ENCODE measurements around the gene HOXA4. TPM values are rescaled to one million over a fixed set of nuclear protein-coding genes. Genes with fewer than 3 reads are reported as not detected.

HOXA4 gene
- total and polyA plus RNA-seq, 2 donors (not counting 1 experiment from before 2014, with no cell fraction given) = 0.33 to 3.6 TPM

GRCh38 chr7:27143023-27143949, 12.7 kb upstream of the HOXA4 start, which contains the start of gene HOXA5:
TSS of gene HOXA5 (minus strand) at chr7:27143681. CDS start at chr7:27143607, 74 bp downstream.
- no peak for TF ChIP-seq EZH2 (IDR thresholded peaks at IDR 0.05; ENCODE audit: low read length, missing control alignments)
- peak; percentile 70 to 92 for TF ChIP-seq CTCF (conservative IDR thresholded peaks at IDR 0.05 in 1 of 2, IDR thresholded peaks at IDR 0.05 in 1 of 2; ENCODE audit: low read depth in 1 of 2, low read length in 2 of 2)
- H3K79me2 ChIP-seq (ENCODE audit: control insufficient read depth, insufficient read depth, low read length) = peaks cover 89% of the 10 kb centered on the region
- peaks cover 21% of the 10 kb centered on the region for H3K4me1 ChIP-seq (ENCODE audit: control insufficient read depth, extremely low read depth, insufficient read depth, low read length)
- H2AFZ ChIP-seq (ENCODE audit: low read length) = peak within 1 kb of the TSS; percentile 2
- peak within 1 kb of the TSS; percentile 98 for H3K9ac ChIP-seq (ENCODE audit: insufficient read depth, low read length)
- H3K36me3 ChIP-seq (ENCODE audit: control insufficient read depth, insufficient read depth, low read length) = peaks cover 2% of the 10 kb centered on the region
- no peaks in the 10 kb centered on the region for H3K27me3 ChIP-seq (ENCODE audit: control insufficient read depth, insufficient read depth, low read length)
- no peaks in the 10 kb centered on the region for H4K20me1 ChIP-seq (ENCODE audit: control insufficient read depth, extremely low read depth, insufficient read depth, low read length)
- no peaks in the 10 kb centered on the region for H3K9me3 ChIP-seq (ENCODE audit: control insufficient read depth, insufficient read depth, low read depth, low read length)
- DNase-seq (ENCODE audit: low read depth in 2 of 2) = peak; percentile 91 to 100
- peak within 1 kb of the TSS; percentile 89 to 99 (median 94) for H3K4me3 ChIP-seq (replicated peaks in 1 of 4; ENCODE audit: control extremely low read depth in 1 of 4, insufficient read depth in 1 of 4, low read depth in 3 of 4, low read length in 4 of 4)
- peak within 1 kb of the TSS; percentile 99 for H3K4me2 ChIP-seq (ENCODE audit: extremely low read depth, insufficient read depth, low read length)
- H3K27ac ChIP-seq (ENCODE audit: insufficient read depth, low read length) = peak within 1 kb of the TSS; percentile 98

GRCh38 chr7:27142580-27143022, 12.0 kb upstream of the HOXA4 start:
- Histone ChIP-seq H3K27ac (ENCODE audit: insufficient read depth, low read length) (peak overlapping the region; percentile 98), H4K20me1 (ENCODE audit: control insufficient read depth, extremely low read depth, insufficient read depth, low read length) (no peaks in the 10 kb centered on the region), H3K4me2 (ENCODE audit: extremely low read depth, insufficient read depth, low read length) (peak overlapping the region; percentile 99), H3K79me2 (ENCODE audit: control insufficient read depth, insufficient read depth, low read length) (peaks cover 89% of the 10 kb centered on the region), H3K27me3 (ENCODE audit: control insufficient read depth, insufficient read depth, low read length) (no peaks in the 10 kb centered on the region), H3K9me3 (ENCODE audit: control insufficient read depth, insufficient read depth, low read depth, low read length) (no peaks in the 10 kb centered on the region), H2AFZ (ENCODE audit: low read length) (no peak overlapping the region), H3K36me3 (ENCODE audit: control insufficient read depth, insufficient read depth, low read length) (peaks cover 2% of the 10 kb centered on the region), H3K4me3 (replicated peaks in 1 of 4; ENCODE audit: control extremely low read depth in 1 of 4, insufficient read depth in 1 of 4, low read depth in 3 of 4, low read length in 4 of 4) (peak overlapping the region; percentile 89 to 99 (median 94)), H3K4me1 (ENCODE audit: control insufficient read depth, extremely low read depth, insufficient read depth, low read length) (peaks cover 18% of the 10 kb centered on the region), H3K9ac (ENCODE audit: insufficient read depth, low read length) (peak overlapping the region; percentile 98)
- no peak for DNase-seq (ENCODE audit: low read depth in 2 of 2)
- no peak for TF ChIP-seq CTCF (conservative IDR thresholded peaks at IDR 0.05 in 1 of 2, IDR thresholded peaks at IDR 0.05 in 1 of 2; ENCODE audit: low read depth in 1 of 2, low read length in 2 of 2)
- no peak for TF ChIP-seq EZH2 (IDR thresholded peaks at IDR 0.05; ENCODE audit: low read length, missing control alignments)

GRCh38 chr7:27141923-27142579, 11.5 kb upstream of the HOXA4 start:
- TF ChIP-seq EZH2 (IDR thresholded peaks at IDR 0.05; ENCODE audit: low read length, missing control alignments) (no peak), CTCF (conservative IDR thresholded peaks at IDR 0.05 in 1 of 2, IDR thresholded peaks at IDR 0.05 in 1 of 2; ENCODE audit: low read depth in 1 of 2, low read length in 2 of 2) (no peak)
- Histone ChIP-seq H3K27ac (ENCODE audit: insufficient read depth, low read length) (peak overlapping the region; percentile 98), H3K4me2 (ENCODE audit: extremely low read depth, insufficient read depth, low read length) (peak overlapping the region; percentile 99)

More at GRCh38 chr7:27141923-27142579, 11.5 kb upstream of the HOXA4 start:
- Histone ChIP-seq H3K4me3 (replicated peaks in 1 of 4; ENCODE audit: control extremely low read depth in 1 of 4, insufficient read depth in 1 of 4, low read depth in 3 of 4, low read length in 4 of 4) (peak overlapping the region; percentile 89 to 99 (median 94)), H4K20me1 (ENCODE audit: control insufficient read depth, extremely low read depth, insufficient read depth, low read length) (no peaks in the 10 kb centered on the region), H2AFZ (ENCODE audit: low read length) (no peak overlapping the region), H3K79me2 (ENCODE audit: control insufficient read depth, insufficient read depth, low read length) (peaks cover 88% of the 10 kb centered on the region), H3K9ac (ENCODE audit: insufficient read depth, low read length) (peak overlapping the region; percentile 98), H3K36me3 (ENCODE audit: control insufficient read depth, insufficient read depth, low read length) (peaks cover 2% of the 10 kb centered on the region), H3K4me1 (ENCODE audit: control insufficient read depth, extremely low read depth, insufficient read depth, low read length) (peaks cover 15% of the 10 kb centered on the region), H3K9me3 (ENCODE audit: control insufficient read depth, insufficient read depth, low read depth, low read length) (no peaks in the 10 kb centered on the region), H3K27me3 (ENCODE audit: control insufficient read depth, insufficient read depth, low read length) (no peaks in the 10 kb centered on the region)
- peak; percentile 23 to 71 for DNase-seq (ENCODE audit: low read depth in 2 of 2)

Measured in fibroblast of lung (primary cell).